K562 (cell line): ENCODE measurements around the gene RNF39. TPM values are rescaled to one million over a fixed set of nuclear protein-coding genes. Genes with fewer than 3 reads are reported as not detected.

ENCODE experiments used
- CREB1 ChIP-seq, 2 experiments: sonication (generic) in 1 of 2; formaldehyde crosslinking in 1 of 2; IDR thresholded peaks; 2 replicates each; pipeline versions ENCODE4 v1.6.1 to v1.8.0; 2012 to 2022; ENCODE audit warnings: inconsistent platforms in 1 of 2, mild to moderate bottlenecking in 1 of 2, missing genetic modification reagents in 1 of 2, moderate library complexity in 1 of 2
- EP400 ChIP-seq: fragments of 450-650 bp; IDR thresholded peaks from 2 replicates; pipeline ENCODE4 v1.6.1; 2017; ENCODE audit warnings: antibody characterized with exemption, mild to moderate bottlenecking, moderate library complexity
- HES1 ChIP-seq: fragments of 450-650 bp; IDR thresholded peaks from 2 replicates; pipeline ENCODE4 v1.6.1; 2016; ENCODE audit warnings: low read depth, mild to moderate bottlenecking, moderate library complexity
- HSF4 ChIP-seq: fragments of 250-450 bp; sonication (Bioruptor Pico); IDR thresholded peaks from 2 replicates; pipeline ENCODE4 v2.1.2; 2022; ENCODE audit warnings: mild to moderate bottlenecking, moderate library complexity, borderline replicate concordance
- MTA1 ChIP-seq: fragments of 450-650 bp; IDR thresholded peaks from 2 replicates; pipeline ENCODE4 v1.6.1; 2017; ENCODE audit warnings: borderline replicate concordance
- NCOA1 ChIP-seq: fragments of 450-650 bp; IDR thresholded peaks from 2 replicates; pipeline ENCODE4 v1.6.1; 2016; ENCODE audit warnings: low read depth
- POLR3A ChIP-seq: IDR thresholded peaks from 2 replicates; pipeline ENCODE4 v1.6.1; 2011; ENCODE audit warnings: borderline replicate concordance, mild to moderate bottlenecking, moderate library complexity; ENCODE audit not compliant: insufficient read length, insufficient read depth; ENCODE audit errors: extremely low read depth
- PTBP1 ChIP-seq: fragments of 200-400 bp; formaldehyde crosslinking; IDR thresholded peaks from 2 replicates; pipeline ENCODE4 v1.6.1; 2017; ENCODE audit warnings: low read depth, low read length
- TCF7L2 ChIP-seq: fragments of 150-350 bp; IDR thresholded peaks from 2 replicates; pipeline ENCODE4 v1.6.1; 2016; ENCODE audit warnings: low read depth, mild to moderate bottlenecking, low read length, moderate library complexity
- TRIM24 ChIP-seq, 2 experiments: fragments of 450-650 bp; IDR thresholded peaks; 2 replicates each; pipeline ENCODE4 v1.6.1; 2016
- ZBTB49 ChIP-seq: sonication (generic); formaldehyde crosslinking; IDR thresholded peaks from 2 replicates; pipeline ENCODE4 v1.8.0; 2022; ENCODE audit warnings: missing genetic modification reagents, mild to moderate bottlenecking, borderline replicate concordance
- polyA plus RNA-seq, 8 experiments: library from polyadenylated mRNA; depleted of rRNA in 4 of 8; stranded (reverse) in 5 of 8; unstranded in 3 of 8; fragments of >200 nt; fragmentation: Nextera tagmentation in 2 of 8; fragmentation: Illumina TruSeq in 1 of 8; extraction: Ambion mirVana in 2 of 8; extraction: Trizol in 1 of 8; gene quantifications; 2 replicates each; pipeline versions ENCODE4 v1.2.1 to v1.2.3, GENCODE V29; 2011 to 2014; ENCODE audit warnings: inconsistent platforms in 1 of 8, missing spikeins in 1 of 8
- total RNA-seq, 7 experiments: library from RNA; depleted of rRNA in 6 of 7; stranded (reverse); fragments of >200 nt in 6 of 7; fragmentation: Illumina TruSeq in 2 of 7; extraction: Trizol in 2 of 7; gene quantifications; 2 replicates each; pipeline versions ENCODE4 v1.2.1 to v1.2.3, GENCODE V29; 2011 to 2021; ENCODE audit warnings: low replicate concordance in 1 of 7
- TF ChIP-seq, protein P1 (sequence below), 2 experiments: fragments of 450-650 bp in 1 of 2; sonication (generic) in 1 of 2; formaldehyde crosslinking in 1 of 2; IDR thresholded peaks; 2 replicates each; pipeline versions ENCODE4 v1.7.1 to v1.9.0; 2016 to 2022; ENCODE audit warnings: inconsistent platforms in 1 of 2, mild to moderate bottlenecking in 1 of 2, missing genetic modification reagents in 1 of 2
- TF ChIP-seq, protein P2 (sequence below): IDR thresholded peaks from 2 replicates; pipeline ENCODE4 v1.6.1; 2016; ENCODE audit warnings: missing genetic modification characterization, missing compliant biosample characterization

Gene RNF39
- total and polyA plus RNA-seq, 9 of the 15 experiments (the other 6 are each of a cell fraction or from before 2014, with no cell fraction given), result not detected

DNA sequence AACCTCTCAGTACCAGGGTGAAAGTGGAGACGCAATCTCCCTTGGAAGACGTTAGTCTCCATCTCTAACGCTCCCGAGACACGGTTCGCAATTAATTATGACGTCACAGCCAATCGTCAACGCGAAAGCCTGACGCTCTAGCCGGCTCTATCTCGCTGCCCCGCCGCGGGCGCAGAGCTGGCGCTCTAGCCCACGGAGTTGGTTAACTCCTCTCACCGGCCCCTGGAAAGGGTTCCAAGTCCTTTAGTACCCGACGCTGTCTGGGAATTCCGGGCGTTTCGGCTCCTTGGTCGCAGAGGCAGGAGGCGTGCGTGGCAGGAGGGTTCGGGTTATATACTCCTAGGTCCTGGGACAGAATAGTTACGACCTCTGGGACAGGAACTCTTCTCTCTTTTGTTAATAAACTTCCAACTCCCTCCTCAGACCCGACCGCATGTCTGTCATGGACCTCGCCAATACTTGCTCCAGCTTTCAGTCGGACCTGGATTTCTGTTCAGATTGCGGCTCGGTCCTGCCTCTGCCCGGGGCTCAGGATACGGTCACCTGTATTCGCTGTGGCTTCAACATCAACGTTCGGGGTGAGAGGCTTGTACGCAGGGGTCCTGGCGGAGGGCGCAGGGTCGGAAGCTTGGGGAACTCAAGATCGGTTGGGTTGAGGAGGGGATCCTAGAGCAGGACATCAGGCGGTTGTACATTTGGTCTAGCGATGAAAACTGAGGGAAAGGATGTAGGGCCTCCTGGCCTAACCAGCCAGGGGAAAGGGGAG, 14.3 kb downstream of the RNF39 start, which contains the start of gene POLR1H (continued):
- TF ChIP-seq, protein P1, sequence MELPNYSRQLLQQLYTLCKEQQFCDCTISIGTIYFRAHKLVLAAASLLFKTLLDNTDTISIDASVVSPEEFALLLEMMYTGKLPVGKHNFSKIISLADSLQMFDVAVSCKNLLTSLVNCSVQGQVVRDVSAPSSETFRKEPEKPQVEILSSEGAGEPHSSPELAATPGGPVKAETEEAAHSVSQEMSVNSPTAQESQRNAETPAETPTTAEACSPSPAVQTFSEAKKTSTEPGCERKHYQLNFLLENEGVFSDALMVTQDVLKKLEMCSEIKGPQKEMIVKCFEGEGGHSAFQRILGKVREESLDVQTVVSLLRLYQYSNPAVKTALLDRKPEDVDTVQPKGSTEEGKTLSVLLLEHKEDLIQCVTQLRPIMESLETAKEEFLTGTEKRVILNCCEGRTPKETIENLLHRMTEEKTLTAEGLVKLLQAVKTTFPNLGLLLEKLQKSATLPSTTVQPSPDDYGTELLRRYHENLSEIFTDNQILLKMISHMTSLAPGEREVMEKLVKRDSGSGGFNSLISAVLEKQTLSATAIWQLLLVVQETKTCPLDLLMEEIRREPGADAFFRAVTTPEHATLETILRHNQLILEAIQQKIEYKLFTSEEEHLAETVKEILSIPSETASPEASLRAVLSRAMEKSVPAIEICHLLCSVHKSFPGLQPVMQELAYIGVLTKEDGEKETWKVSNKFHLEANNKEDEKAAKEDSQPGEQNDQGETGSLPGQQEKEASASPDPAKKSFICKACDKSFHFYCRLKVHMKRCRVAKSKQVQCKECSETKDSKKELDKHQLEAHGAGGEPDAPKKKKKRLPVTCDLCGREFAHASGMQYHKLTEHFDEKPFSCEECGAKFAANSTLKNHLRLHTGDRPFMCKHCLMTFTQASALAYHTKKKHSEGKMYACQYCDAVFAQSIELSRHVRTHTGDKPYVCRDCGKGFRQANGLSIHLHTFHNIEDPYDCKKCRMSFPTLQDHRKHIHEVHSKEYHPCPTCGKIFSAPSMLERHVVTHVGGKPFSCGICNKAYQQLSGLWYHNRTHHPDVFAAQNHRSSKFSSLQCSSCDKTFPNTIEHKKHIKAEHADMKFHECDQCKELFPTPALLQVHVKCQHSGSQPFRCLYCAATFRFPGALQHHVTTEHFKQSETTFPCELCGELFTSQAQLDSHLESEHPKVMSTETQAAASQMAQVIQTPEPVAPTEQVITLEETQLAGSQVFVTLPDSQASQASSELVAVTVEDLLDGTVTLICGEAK (IDR thresholded peaks at IDR 0.05), result no peak
- TF ChIP-seq, protein P1 (CRISPR knock-in tag; IDR thresholded peaks at IDR 0.05), result no peak
- TF ChIP-seq HSF4 (CRISPR knock-in tag) (no peak), HES1 (no peak), ZBTB49 (no peak), CREB1 (IDR thresholded peaks at IDR 0.05) (peak; percentile 97), CREB1 (CRISPR knock-in tag; IDR thresholded peaks at IDR 0.05) (peak; percentile 96), MTA1 (peak; percentile 98), TRIM24 (IDR thresholded peaks at IDR 0.05) (no peak), PTBP1 (no peak; the same call in 1 of the 2 replicates), EP400 (peak; percentile 95), TCF7L2 (no peak), NCOA1 (no peak), POLR3A (no peak)
- TF ChIP-seq, protein P2, sequence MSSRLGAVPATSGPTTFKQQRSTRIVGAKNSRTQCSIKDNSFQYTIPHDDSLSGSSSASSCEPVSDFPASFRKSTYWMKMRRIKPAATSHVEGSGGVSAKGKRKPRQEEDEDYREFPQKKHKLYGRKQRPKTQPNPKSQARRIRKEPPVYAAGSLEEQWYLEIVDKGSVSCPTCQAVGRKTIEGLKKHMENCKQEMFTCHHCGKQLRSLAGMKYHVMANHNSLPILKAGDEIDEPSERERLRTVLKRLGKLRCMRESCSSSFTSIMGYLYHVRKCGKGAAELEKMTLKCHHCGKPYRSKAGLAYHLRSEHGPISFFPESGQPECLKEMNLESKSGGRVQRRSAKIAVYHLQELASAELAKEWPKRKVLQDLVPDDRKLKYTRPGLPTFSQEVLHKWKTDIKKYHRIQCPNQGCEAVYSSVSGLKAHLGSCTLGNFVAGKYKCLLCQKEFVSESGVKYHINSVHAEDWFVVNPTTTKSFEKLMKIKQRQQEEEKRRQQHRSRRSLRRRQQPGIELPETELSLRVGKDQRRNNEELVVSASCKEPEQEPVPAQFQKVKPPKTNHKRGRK (tag), result no peak
